ENCODE results near the gene FSCN2.

GRCh38 chr17:81535007-81535328 is 6.8 kb downstream of the FSCN2 start:
- TF ChIP-seq CTCF (IDR thresholded peaks at IDR 0.05): no peak
- TF ChIP-seq POLR2A (IDR thresholded peaks at IDR 0.05): no peak
